GM19467 (cell line): ENCODE results near the gene AMZ2.

Source experiments
- ATAC-seq: cut with Tn5 transposase; IDR thresholded peaks from one replicate; pipeline ENCODE4 v1.9.1; 2021; ENCODE audit warnings: mild to moderate bottlenecking, moderate library complexity; ENCODE audit not compliant: unreplicated experiment

AMZ2 gene

DNA sequence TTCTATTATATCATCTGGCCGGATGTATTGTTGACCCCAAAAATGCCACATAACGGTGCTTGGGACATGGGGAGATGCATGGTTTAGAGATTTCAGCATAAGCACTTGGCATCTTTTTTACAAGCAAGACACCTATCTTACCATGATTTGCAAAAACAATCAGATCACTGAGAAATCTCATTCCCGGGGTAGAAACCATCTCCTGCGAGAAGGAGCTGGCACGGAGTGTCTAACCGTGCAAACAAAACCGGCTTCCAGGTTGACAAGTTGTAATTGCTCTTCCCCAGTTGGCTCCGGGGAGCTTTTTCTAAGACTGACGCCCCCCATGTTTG lies 42.1 kb downstream of the AMZ2 start:
- ATAC-seq: no peak

DNA sequence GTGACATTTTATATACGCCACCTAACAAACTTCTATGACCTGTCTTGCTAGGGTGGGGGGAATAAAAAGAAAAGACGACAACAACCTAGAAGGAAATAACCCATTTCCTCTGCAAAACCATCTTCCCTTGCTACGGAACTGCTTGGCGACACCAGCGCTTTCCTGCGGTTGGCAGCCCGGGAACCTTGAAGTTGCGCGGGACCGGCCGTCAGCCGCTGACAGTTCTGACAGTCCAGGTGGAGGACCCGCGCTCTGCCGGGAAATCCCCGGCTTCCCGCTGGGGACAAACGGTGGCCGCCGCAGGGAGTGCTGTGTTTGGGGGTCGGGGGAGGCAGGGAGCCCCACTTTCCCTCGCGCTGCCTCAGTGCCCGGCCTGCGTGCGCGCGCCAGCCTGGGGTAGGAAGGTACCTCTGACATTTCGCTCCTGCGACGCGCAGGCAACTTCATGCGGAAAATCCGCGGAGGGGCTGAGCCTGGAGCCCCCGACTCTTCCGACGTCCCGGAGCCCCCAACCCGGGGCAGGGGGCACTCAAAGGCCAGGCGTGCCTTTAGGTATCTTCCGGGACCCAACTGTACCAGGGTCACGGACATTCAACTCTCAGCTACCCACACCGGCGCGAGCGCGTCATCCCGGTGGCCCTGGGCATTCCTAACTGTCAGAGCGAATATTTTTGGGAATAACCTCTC lies 42.6 kb downstream of the AMZ2 start:
- no peak for ATAC-seq

DNA sequence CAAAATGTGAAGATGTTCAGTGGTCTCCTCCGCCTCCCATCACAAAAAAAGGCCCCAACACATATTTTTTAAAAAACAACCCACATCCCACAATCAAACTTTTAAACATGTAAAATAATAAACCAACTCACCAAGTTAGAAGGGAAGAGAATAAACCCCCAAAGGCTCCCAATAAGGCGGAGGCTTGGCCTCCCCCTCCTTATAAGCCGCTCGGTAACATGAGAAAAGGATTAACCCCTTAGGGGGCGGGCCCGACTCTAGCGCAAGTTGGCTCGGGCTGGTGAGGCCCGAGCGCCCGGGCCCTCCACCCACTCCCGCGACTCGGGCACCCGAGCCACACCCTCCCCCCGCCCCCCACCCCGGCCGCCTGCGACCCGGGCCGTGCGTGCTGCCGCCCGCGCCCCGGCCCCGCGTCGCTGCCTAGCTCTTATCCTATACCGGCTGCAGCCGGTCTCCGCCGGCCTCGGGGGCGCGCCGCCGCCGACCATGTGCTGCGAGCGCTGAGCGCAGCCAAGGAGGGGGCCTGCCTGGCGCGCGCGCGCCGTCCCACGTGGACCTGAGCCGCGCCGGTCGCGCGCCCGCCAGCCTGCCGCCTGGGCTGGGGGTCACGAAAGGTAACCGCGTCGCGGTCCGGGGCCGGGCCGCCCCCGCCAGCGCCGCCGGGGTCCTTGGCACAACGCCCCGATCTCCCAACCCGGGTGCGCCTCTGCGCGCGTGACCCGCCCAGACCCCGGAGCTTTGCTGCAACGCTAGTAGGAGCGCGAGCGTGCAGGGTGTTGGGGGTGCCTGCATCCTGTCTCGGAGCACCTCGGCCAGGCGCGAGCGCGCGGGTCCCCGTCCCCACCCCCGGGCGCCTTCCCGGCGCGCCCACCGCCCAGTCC lies 43.4 kb downstream of the AMZ2 start, which contains the start of the genes ARSG and SLC16A6:
TSS of gene ARSG (plus strand) at position 541 of the 881 bp plus-strand sequence. CDS start 15,999 bp downstream, outside the sequence.
TSS of gene SLC16A6 (minus strand) at position 173 of the 881 bp plus-strand sequence. CDS start 12,807 bp downstream, outside the sequence.
- peak; percentile 40 for ATAC-seq

DNA sequence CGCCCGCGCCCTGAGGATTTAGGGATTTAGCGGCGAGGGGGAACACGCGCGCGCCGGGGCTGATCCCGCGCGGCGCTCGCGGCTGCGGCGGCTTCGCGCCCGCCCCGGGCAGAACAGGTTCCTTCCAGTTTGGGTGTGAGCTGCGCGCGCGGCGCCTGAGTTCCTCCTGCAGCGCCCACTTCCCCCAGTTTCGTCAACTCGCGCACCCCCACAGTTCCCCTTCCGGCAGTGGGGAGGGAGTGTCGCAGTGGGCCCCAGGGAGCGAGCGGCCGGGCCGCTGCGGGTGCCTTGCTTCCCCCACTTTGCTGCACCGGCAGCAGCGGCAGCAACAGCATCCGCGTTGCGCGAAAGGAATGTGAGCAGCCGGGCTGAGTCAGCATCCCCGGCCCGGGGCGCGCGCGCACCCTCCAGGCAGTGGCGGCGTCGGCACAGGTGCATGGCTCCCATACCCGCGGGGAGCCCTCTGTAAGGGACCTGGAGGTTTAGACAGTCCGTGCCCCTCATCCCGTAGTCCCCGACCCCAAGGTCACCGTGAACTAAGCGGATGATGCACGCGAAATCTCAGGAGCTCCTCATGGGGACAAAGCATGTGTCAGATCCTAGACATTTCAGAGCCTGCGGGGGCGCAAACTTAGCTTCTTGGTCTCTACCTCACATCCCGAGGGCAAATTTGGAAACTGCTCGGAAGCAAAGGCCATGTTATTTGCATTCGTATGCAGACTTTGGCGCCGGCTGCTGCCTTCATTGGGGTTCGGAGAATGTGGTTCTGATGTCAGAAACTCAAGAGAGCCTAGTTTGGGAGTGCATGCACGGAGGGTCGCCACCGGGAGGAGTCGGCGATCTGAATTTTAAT lies 44.2 kb downstream of the AMZ2 start:
- ATAC-seq: peak; percentile 52

DNA sequence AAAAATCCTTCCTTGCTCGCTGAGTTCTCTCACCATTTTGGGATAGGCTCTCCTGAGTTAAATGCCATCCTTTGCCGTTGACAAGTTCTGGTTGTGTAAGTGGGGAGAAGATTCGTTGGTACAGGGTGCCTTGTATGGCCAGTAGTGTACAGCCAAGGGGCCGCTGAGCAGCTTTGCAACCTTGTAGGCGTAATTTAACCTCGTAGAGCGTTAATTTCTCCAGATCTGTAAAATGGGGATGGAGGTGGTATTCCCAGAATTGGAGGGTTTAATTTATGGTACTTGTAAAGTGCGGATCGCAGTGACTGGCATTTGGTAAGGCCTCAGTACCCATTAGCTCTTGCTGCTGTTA lies 44.8 kb downstream of the AMZ2 start:
- ATAC-seq: no peak

DNA sequence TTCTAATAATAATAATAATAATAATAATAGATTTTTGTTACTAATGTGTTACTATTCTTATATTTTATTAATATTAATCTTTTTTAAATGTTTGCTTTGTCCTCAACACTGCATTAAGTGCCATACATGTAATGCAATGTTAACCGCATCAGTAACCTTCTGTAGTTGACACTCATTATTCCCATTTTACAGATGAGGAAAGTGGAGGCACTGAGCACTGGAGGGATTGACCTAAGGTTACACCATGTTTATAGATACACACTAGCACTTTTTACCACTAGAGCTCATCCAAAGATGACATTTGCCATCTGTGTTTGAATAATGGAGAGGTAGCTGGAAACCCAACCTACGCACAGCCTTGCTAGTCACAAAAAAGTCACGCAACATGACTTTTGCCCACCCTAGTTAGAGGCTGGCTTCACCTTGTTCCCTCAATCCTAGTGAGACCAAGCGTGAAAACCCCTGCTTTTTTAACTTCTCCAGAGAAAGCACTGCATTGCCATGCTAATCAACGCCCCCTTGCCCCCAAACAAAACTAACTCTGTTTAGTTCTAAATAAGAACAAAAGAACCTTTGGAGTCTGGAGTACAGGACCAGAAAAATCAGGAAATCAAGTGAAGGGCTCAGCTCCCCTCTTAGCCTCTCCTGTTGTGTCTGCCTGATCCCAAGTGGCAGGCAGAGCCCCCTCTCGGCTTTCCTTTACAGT lies 45.8 kb downstream of the AMZ2 start:
- no peak for ATAC-seq

DNA sequence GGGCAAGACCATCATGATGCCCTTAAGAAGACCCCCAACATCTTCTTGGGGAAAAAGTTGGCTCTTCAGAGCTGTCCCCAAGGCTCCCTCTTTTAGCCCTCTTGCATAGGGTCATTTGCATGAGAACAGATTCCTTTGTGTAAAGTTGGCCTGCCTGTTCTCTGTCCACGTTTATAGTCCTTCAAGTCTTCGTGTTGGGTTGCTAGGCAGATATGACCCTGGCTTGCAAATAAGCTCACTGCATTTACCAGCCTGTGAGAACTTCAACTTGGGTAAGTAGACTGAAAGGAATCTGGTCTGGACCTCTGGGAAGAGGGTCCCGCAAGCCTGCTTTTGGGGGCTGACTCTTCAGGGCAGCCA lies 46.3 kb downstream of the AMZ2 start:
- ATAC-seq: no peak

DNA sequence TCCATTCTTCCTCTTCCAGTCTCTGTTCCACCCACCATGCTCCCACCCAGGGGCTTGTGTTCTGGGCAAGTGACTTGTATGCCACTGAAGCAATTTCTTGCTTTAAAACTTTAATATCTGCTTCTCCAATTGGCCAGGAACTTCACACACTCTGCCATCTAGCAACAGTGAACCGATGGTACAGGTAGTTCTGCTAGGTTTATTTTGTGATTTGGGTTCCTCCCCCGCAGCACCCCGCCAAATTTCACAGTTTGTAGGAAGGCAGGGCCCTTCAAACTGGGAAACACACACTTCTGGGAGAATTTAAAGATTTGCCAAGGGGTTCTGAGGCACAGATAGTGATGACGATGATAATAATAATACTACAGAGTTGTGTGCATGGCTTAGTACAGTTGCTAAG lies 46.8 kb downstream of the AMZ2 start:
- no peak for ATAC-seq

DNA sequence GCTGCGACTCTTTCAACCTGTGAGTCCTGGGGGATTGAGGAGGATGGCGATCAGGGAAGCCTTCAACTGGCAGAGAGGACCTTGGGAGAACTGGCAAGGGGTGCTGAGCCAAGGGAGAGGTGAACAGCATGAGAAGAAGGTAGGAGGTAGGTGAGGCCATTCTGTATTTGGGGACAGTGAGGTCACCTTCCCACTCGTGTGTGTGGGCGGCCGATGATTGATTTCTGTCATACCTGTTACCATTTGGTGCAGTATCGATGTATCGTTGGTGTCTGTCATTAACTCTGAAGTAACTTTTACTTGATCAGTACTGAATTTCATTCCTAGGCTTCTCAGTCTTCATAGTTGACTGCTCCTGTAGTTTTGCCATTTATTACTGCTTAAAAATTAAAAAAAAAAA lies 47.2 kb downstream of the AMZ2 start:
- no peak for ATAC-seq

DNA sequence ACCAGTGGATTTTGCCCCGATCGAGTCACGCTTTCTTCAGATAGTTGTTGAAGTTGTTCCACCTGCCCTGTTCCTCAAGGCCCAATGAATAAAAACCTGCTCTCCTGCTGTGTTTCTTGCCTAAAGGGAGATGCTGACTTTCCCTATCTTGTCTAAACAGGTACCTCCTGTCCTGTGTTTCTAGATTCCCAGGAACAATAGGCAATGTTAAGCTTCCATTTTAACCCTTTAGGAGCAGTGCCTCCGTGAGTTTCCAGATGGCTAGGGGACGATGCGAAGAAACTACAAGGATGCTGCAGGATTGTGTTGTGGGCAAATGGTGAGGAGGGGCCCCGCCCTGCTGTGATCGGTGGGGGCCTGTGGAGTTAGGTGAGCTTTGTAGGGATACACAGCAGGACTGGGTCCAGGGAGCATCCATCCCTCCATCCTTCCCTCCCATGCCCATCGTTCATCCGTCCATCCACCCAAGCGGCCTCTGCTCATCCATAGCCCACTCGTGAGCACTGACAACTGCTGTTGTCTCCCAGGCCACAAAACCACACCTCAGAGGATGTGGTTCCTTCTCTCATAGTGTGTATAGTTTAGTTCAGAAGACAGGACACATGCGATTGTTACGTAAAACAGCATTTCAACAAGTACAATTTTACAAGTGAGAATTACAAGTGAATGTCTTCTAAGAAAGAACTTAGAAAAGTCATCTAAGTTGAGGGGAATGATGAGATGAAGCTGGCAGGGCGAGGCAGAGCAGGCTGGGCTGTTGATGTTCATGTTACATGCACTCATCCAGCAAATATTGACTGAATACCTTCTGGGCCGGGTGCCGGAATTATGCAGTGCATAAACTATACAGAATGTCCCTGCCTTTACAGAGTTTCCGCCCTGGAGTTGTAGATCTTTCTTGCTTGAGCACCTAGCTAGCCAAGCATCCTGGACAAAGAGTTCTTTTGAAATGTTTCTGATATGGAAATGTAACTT lies 48.7 kb downstream of the AMZ2 start:
- ATAC-seq: no peak

DNA sequence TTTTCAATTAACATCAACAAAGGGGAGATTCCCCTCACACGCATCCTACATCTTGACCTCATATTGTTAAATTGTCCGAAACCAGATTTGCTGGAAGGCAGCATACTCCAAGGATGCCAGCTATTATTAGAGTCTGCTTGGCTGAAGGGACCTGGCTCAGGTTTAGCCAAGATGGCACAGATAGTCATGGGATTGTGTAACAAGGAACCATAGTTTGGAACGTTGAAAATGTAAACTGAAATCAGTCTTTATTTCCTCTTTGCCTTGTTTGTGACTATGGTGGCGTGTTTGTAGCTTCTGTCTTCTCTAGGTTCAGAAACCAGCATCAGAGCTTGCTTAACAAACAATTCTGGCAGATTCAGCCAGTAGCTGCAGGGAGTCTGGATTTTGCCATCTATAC lies 49.4 kb downstream of the AMZ2 start:
- no peak for ATAC-seq

DNA sequence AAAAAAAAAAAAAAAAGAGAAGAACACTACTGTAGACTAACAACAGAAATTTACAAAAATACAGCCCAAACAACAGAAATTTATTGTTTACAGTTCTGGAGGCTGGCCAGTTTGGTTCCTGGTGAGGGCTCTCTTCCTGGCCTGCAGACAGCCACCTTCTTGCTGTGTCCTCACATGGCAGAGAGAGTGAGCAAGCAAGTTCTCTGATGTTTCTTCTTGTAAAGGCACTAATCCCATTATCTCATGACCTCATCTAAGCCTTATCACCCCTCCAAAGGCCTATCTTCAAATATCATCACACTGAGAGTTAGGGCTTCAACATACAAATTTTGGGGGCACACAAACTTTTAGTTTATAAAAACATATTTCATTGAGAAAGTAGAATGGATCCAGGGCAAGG lies 50.8 kb downstream of the AMZ2 start:
- ATAC-seq: no peak

DNA sequence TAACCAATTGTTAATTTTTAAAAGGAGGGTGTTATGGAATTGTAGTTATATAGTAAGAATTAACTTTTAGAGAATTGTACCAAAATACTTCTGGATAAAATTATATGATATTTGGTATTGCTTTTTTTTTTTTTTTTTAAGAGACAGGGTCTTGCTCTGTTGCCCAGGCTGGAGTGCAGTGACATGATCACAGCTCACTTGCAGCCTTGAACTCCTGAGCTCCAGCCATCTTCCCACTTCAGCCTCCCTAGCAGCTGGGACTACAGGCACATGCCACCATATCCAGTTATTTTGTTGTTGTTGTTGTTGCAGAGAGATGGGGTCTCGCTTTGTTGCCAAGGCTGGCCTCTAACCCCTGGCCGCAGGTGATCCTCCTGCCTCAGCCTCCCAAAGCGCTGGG lies 52.0 kb downstream of the AMZ2 start:
- no peak for ATAC-seq

DNA sequence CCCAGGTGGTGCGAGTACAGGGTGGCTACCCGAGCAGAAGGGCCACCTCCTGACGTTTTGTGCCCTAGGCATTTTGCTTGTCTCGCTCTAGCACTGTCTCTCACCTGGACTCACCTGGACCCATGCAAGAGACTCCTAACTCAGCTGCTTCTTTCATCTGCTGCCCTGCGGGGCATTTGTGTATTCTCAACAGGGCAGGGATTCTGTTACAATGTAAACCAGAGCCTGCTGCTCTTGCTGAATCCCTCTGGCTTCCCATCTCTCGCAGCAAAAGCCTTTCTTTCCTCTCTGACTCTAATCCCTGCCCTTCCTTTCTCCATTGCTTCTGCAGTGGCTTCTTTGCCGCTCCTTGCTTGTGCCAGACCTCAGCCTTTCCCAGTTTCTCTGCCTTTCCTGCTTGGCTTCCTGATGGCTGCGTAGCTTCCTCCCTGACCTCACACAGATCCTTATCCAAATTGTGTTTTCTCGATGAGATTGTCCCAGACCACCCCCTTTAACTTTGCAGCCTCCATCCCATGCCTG lies 53.7 kb downstream of the AMZ2 start:
- no peak for ATAC-seq

DNA sequence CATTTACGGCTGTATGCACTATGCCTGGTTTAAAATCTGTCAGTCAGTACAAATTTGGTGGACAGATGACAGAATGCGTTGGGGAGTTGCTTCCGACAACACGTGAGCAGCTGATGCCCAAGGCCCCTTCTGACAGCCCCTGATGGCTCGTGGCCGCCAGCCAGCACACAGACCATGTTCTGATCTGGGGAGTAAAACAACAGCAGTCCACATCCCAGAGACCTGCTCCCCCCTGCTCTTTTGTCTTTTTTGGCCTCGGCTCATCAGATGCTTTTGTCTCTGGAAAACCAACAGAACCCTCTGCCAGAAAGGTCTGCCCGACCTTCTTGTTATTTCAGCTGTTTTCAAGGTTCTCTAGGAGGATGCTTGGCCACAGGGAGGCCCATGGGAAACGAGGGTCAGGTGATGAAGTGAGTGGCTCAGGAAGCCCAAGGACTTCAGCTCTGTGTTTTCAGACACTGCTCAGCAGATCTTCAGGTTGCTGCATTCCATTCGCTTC lies 54.3 kb downstream of the AMZ2 start:
- ATAC-seq: no peak

DNA sequence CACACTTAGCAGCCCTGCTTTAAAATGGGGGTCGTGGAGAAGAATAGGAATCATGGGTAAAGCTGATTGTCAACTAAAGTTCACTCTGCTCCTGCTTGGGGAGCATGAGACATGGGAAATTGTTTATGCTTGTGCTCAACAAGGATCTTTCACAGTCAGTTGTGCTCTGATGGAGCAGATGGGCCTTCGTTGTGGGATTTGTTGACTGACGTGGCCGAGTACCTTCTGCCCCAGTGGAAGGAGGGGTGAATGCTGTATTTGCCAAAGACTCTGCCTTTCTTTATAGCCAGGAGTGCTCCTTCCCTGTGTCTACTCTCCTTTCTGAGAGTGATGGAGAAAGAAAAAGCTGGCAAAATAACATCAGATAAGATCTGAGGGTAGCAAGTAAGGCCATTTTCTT lies 54.8 kb downstream of the AMZ2 start:
- no peak for ATAC-seq

DNA sequence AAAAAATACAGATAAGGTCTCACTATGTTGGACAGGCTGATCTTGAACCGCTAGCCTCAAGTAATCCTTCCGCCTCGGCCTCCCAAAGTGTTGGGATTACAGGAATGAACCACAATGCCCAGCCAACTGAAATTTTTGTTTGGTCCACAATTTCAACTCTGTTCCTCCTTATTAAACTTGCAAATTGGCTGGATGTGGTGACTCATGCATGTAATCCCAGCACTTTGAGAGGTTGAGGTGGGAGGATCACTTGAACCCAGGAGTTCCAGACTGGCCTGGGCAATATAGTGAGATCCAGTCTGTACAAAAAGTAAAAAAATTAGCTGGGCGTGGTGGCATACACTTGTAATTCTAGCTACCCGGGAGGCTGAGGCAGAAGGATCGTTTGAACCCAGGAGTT lies 56.9 kb downstream of the AMZ2 start:
- no peak for ATAC-seq

DNA sequence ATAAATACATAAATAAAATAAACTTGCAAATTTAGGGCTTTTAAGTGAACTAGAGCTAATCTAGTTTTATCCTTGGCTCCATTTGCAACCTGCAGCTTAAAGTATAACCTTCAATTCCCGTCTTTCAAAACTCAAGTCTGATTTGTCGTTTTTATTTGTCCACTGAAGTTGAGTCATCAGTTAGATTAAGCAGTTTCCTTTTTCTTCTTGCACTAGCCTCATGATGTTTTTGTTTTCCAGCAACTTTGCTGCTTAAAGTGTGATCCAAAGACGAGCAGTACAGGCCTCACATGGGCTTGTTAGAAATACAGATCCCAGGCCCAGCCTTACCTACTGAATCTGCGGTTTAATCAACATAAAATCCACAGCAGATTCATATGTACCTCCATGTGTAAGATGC lies 57.3 kb downstream of the AMZ2 start:
- ATAC-seq: no peak
